Measurements from ENCODE around the gene PDE3A. TPM values are rescaled to one million over a fixed set of nuclear protein-coding genes. Genes with fewer than 3 reads are reported as not detected.

PDE3A gene
- polyA plus RNA-seq, 1 of the 3 experiments (the other 2 are of a cell fraction), result 0.67 TPM

DNA sequence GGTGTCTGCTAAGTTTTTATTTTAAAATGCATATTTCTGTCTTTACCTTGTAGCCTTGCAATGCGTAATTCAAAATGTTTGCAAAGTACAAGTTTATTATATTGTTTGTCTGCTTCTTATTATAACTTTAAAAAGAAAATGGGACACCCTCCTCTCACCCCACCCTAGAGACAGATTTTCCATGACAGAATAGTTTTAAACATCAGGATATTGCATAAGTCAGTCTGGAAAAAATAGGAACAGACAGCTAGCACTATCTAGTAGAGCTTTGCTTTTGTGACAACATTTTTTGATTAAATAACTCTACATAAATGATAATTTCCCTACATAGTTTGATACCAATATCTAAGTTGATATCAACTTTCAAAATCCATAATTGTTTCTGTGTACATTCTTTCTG is 71.3 kb downstream of the PDE3A start:
- TF ChIP-seq ELF1 (IDR thresholded peaks at IDR 0.05) (no peak), CHD2 (IDR thresholded peaks at IDR 0.05; ENCODE audit: low read length, partially characterized antibody) (no peak), TCF12 (IDR thresholded peaks at IDR 0.05) (no peak), FOSL2 (IDR thresholded peaks at IDR 0.05; ENCODE audit: borderline replicate concordance, low read depth) (no peak), MXI1 (IDR thresholded peaks at IDR 0.05; ENCODE audit: low read depth, low read length) (no peak), GABPA (IDR thresholded peaks at IDR 0.05; ENCODE audit: low read depth) (no peak), EP300 (IDR thresholded peaks at IDR 0.05; ENCODE audit: borderline replicate concordance in 1 of 2, low read depth in 1 of 2, low read length in 1 of 2) (no peak), SIN3A (IDR thresholded peaks at IDR 0.05; ENCODE audit: borderline replicate concordance, low read depth, low read length) (no peak), REST (IDR thresholded peaks at IDR 0.05; ENCODE audit: low read depth, low read length) (no peak), MAX (IDR thresholded peaks at IDR 0.05; ENCODE audit: low read depth) (no peak)
- POLR2A ChIA-PET, result no interaction called here
- whole genome bisulfite sequencing (ENCODE audit: low lambda C conversion rate), result 98% methylated on average over 1 of the region's 1 CpG

GRCh38 chr12:20440408-20440807 is 72.1 kb downstream of the PDE3A start:
- H3K4me1 ChIP-seq (ENCODE audit: control insufficient read depth in 1 of 2, insufficient read depth in 2 of 2, low read depth in 1 of 2, low read length in 1 of 2), result no peaks in the 10 kb centered on the region; a peak in 2 of 4 replicates
- no peaks in the 10 kb centered on the region for H3K9me3 ChIP-seq
- H3K9ac ChIP-seq, result no peak overlapping the region
- no peak overlapping the region for H3K4me2 ChIP-seq
- H3K79me2 ChIP-seq (ENCODE audit: insufficient read depth), result peaks cover 46% of the 10 kb centered on the region
- H3K27me3 ChIP-seq (ENCODE audit: insufficient read depth), result no peaks in the 10 kb centered on the region
- POLR2A ChIA-PET, result no interaction called here
- H3F3A ChIP-seq (replicated peaks; ENCODE audit: insufficient read depth), result peaks cover 5% of the 10 kb centered on the region
- WGBS (ENCODE audit: low lambda C conversion rate), result 90% methylated on average over 1 of the region's 1 CpG
- no peak overlapping the region for H3K27ac ChIP-seq (ENCODE audit: low read depth in 2 of 2, low read length in 1 of 2)
- H3K36me3 ChIP-seq (replicated peaks in 1 of 2; ENCODE audit: control insufficient read depth in 1 of 2, insufficient read depth in 2 of 2, low read length in 1 of 2), result no peaks in the 10 kb centered on the region
- no peak overlapping the region for H2AFZ ChIP-seq (ENCODE audit: low read depth)
- no peaks in the 10 kb centered on the region for H3K9me2 ChIP-seq
- TF ChIP-seq TEAD4 (IDR thresholded peaks at IDR 0.05; ENCODE audit: borderline replicate concordance, insufficient read depth), result no peak
- TF ChIP-seq, protein P1, sequence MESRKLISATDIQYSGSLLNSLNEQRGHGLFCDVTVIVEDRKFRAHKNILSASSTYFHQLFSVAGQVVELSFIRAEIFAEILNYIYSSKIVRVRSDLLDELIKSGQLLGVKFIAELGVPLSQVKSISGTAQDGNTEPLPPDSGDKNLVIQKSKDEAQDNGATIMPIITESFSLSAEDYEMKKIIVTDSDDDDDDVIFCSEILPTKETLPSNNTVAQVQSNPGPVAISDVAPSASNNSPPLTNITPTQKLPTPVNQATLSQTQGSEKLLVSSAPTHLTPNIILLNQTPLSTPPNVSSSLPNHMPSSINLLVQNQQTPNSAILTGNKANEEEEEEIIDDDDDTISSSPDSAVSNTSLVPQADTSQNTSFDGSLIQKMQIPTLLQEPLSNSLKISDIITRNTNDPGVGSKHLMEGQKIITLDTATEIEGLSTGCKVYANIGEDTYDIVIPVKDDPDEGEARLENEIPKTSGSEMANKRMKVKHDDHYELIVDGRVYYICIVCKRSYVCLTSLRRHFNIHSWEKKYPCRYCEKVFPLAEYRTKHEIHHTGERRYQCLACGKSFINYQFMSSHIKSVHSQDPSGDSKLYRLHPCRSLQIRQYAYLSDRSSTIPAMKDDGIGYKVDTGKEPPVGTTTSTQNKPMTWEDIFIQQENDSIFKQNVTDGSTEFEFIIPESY (IDR thresholded peaks at IDR 0.05; ENCODE audit: borderline replicate concordance, low read depth), result no peak
- TF ChIP-seq NFIC (IDR thresholded peaks at IDR 0.05; ENCODE audit: borderline replicate concordance), result no peak
- TF ChIP-seq EP300 (IDR thresholded peaks at IDR 0.05; ENCODE audit: borderline replicate concordance in 1 of 2, low read depth in 1 of 2, low read length in 1 of 2), result no peak
- TF ChIP-seq FOXM1 (IDR thresholded peaks at IDR 0.05; ENCODE audit: low read depth), result no peak
- no peak for TF ChIP-seq MEF2A (IDR thresholded peaks at IDR 0.05; ENCODE audit: borderline replicate concordance, low read depth)
- TF ChIP-seq RFX5 (IDR thresholded peaks at IDR 0.05; ENCODE audit: low read length), result no peak
- TF ChIP-seq JUND (IDR thresholded peaks at IDR 0.05), result no peak
- TF ChIP-seq SMC3 (IDR thresholded peaks at IDR 0.05; ENCODE audit: low read depth, low read length), result no peak
- no peak for TF ChIP-seq MAX (IDR thresholded peaks at IDR 0.05; ENCODE audit: low read depth)
- TF ChIP-seq, protein P2, sequence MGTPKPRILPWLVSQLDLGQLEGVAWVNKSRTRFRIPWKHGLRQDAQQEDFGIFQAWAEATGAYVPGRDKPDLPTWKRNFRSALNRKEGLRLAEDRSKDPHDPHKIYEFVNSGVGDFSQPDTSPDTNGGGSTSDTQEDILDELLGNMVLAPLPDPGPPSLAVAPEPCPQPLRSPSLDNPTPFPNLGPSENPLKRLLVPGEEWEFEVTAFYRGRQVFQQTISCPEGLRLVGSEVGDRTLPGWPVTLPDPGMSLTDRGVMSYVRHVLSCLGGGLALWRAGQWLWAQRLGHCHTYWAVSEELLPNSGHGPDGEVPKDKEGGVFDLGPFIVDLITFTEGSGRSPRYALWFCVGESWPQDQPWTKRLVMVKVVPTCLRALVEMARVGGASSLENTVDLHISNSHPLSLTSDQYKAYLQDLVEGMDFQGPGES (IDR thresholded peaks at IDR 0.05; ENCODE audit: low read depth, low read length), result no peak
- no peak for TF ChIP-seq GABPA (IDR thresholded peaks at IDR 0.05; ENCODE audit: low read depth)
- no peak for TF ChIP-seq GATA2 (CRISPR knock-in tag; IDR thresholded peaks at IDR 0.05)
- TF ChIP-seq MXI1 (IDR thresholded peaks at IDR 0.05; ENCODE audit: low read depth, low read length), result no peak
- TF ChIP-seq RXRA (IDR thresholded peaks at IDR 0.05; ENCODE audit: borderline replicate concordance, low read depth), result no peak
- no peak for TF ChIP-seq FOSL2 (IDR thresholded peaks at IDR 0.05; ENCODE audit: borderline replicate concordance, low read depth)
- no peak for TF ChIP-seq SIN3A (IDR thresholded peaks at IDR 0.05; ENCODE audit: borderline replicate concordance, low read depth, low read length)
- CTCF ChIA-PET, result no interaction called here
- DNase-seq, result no peak
- no peaks in the 10 kb centered on the region for H4K20me1 ChIP-seq (ENCODE audit: insufficient read depth)
- no peak overlapping the region for H3K4me3 ChIP-seq (ENCODE audit: low read depth in 2 of 2, low read length in 1 of 2)

More for the DNA sequence above, 71.3 kb downstream of the PDE3A start:
- no peaks in the 10 kb centered on the region for H4K20me1 ChIP-seq (ENCODE audit: insufficient read depth)
- H3K9me3 ChIP-seq, result no peaks in the 10 kb centered on the region
- no peaks in the 10 kb centered on the region for H3K9me2 ChIP-seq
- no peaks in the 10 kb centered on the region for H3K36me3 ChIP-seq (replicated peaks in 1 of 2; ENCODE audit: control insufficient read depth in 1 of 2, insufficient read depth in 2 of 2, low read length in 1 of 2)
- no peaks in the 10 kb centered on the region; a peak in 2 of 4 replicates for H3K4me1 ChIP-seq (ENCODE audit: control insufficient read depth in 1 of 2, insufficient read depth in 2 of 2, low read depth in 1 of 2, low read length in 1 of 2)
- H3F3A ChIP-seq (replicated peaks; ENCODE audit: insufficient read depth), result peaks cover 5% of the 10 kb centered on the region
- no peak for DNase-seq
- no peaks in the 10 kb centered on the region for H3K27me3 ChIP-seq (ENCODE audit: insufficient read depth)
- no peak overlapping the region for H2AFZ ChIP-seq (ENCODE audit: low read depth)
- H3K4me3 ChIP-seq (ENCODE audit: low read depth in 2 of 2, low read length in 1 of 2), result no peak overlapping the region
- CTCF ChIA-PET, result no interaction called here
- no peak overlapping the region for H3K9ac ChIP-seq
- H3K79me2 ChIP-seq (ENCODE audit: insufficient read depth), result peaks cover 46% of the 10 kb centered on the region
- H3K27ac ChIP-seq (ENCODE audit: low read depth in 2 of 2, low read length in 1 of 2), result peak overlapping the region in 1 of 2 experiments; percentile 86; a peak in 1 of 4 replicates
- no peak overlapping the region for H3K4me2 ChIP-seq

Data from SK-N-SH (cell line).